Measurements from ENCODE around the gene RBMS1. TPM values are rescaled to one million over a fixed set of nuclear protein-coding genes. Genes with fewer than 3 reads are reported as not detected.

RBMS1 gene
- total RNA-seq, 1 experiment from 2014 or later, result 77.5 TPM

- no peaks in the 10 kb centered on the region for H3K9me3 Mint-ChIP-seq
- Histone ChIP-seq H3K4me1 (ENCODE audit: insufficient read depth, low read length) (peaks cover 3% of the 10 kb centered on the region; the same call in 1 of the 2 replicates), H2BK12ac (ENCODE audit: insufficient read length, low read depth, low read length) (no peak overlapping the region), H2AK5ac (ENCODE audit: insufficient read length, low read length) (no peak overlapping the region), H2BK20ac (ENCODE audit: low read depth, low read length, poor library complexity, severe bottlenecking) (no peak overlapping the region), H2BK5ac (ENCODE audit: insufficient read length, low read length) (no peak overlapping the region), H3K18ac (ENCODE audit: insufficient read length, low read depth, low read length) (no peak overlapping the region), H2AFZ (ENCODE audit: low read length) (no peak overlapping the region), H3K9me3 (ENCODE audit: control insufficient read depth, low read depth, low read length) (no peaks in the 10 kb centered on the region), H4K91ac (ENCODE audit: insufficient read length, low read depth, low read length) (no peak overlapping the region), H3K79me1 (ENCODE audit: insufficient read depth, low read depth, low read length, poor library complexity, severe bottlenecking) (no peaks in the 10 kb centered on the region), H3K4ac (ENCODE audit: low read depth, low read length) (no peak overlapping the region), H3K4me2 (ENCODE audit: insufficient read depth, insufficient read length, low read length) (no peak overlapping the region), H3T11ph (ENCODE audit: low read length) (no peak overlapping the region), H3K14ac (ENCODE audit: insufficient read depth, low read length) (no peak overlapping the region), H3K23ac (ENCODE audit: insufficient read length, low read depth, low read length) (no peak overlapping the region), H2BK120ac (ENCODE audit: low read depth, low read length, poor library complexity, severe bottlenecking) (no peak overlapping the region), H3K23me2 (ENCODE audit: insufficient read length, low read depth, low read length, poor library complexity, severe bottlenecking) (no peaks in the 10 kb centered on the region), H3K56ac (ENCODE audit: insufficient read length, low read depth, low read length) (no peak overlapping the region), H4K8ac (replicated peaks; ENCODE audit: insufficient read length, low read depth, low read length) (no peak overlapping the region), H2BK15ac (ENCODE audit: low read depth, low read length) (no peak overlapping the region), H4K5ac (ENCODE audit: insufficient read length, low read depth, low read length) (no peak overlapping the region), H3K27me3 (ENCODE audit: insufficient read depth, low read length) (no peaks in the 10 kb centered on the region), H3K9ac (ENCODE audit: extremely low read depth, insufficient read length, low read length) (no peak overlapping the region), H3K79me2 (ENCODE audit: insufficient read depth, low read length) (no peaks in the 10 kb centered on the region), H3K27ac (ENCODE audit: insufficient read length, low read depth, low read length) (no peak overlapping the region), H4K20me1 (ENCODE audit: control insufficient read depth, insufficient read depth, insufficient read length) (no peaks in the 10 kb centered on the region)
- TF ChIP-seq CTCF (conservative IDR thresholded peaks at IDR 0.05), result no peak
- H3K36me3 Mint-ChIP-seq (ENCODE audit: insufficient read depth in 1 of 3, low read depth in 3 of 3), result peaks cover 0 to 47% (median 45%) of the 10 kb centered on the region in 3 experiments; a peak in 6 of 7 replicates
- no peak overlapping the region for H3K4me3 Mint-ChIP-seq
- peaks cover 11 to 12% of the 10 kb centered on the region in 2 experiments for H3K4me1 Mint-ChIP-seq
- no CpG with 5 or more reads among the region's 2 CpGs for WGBS (ENCODE audit: extremely low coverage, insufficient read length, low lambda C conversion rate)
- no peaks in the 10 kb centered on the region; the same call in 1 of the 2 replicates for H3K27me3 Mint-ChIP-seq (ENCODE audit: low read depth)
- no peak overlapping the region for H3K27ac Mint-ChIP-seq
- no peak for DNase-seq
Measured at GRCh38 chr2:160301420-160301819, 192.2 kb downstream of the RBMS1 start.

Measured in H9 (cell line).